HG02763 (cell line): ENCODE data around the gene ITLN1.
"Not testable (repeated sequence)": the region's sequence is repeated elsewhere in the genome, so short reads cannot be mapped to it uniquely, and the experiment has no call there.

ENCODE experiments used
- ATAC-seq: cut with Tn5 transposase; IDR thresholded peaks from one replicate; pipeline ENCODE4 v1.9.1; 2021; ENCODE audit warnings: mild to moderate bottlenecking, moderate library complexity; ENCODE audit not compliant: unreplicated experiment

ITLN1 gene

DNA sequence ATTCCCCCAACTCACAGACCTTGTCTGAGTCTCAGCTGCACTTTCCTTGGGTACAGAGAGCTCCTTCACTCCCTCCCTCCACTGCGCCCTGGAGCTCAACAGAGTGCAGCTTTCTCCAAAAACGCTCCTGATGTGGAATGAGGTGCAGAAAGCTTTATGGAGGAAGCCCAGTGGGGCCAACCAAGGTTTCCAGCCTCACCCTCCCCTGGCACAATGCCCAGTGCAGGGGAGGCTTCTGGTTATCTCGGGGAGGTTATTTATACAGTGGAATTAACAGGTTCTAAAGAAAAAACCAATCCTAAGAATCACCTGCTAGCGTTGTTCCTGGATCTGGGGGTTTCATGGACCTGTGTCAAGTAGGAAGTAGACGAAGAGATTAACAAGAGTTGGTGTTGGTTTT lies at the start of gene ITLN1:
ITLN1 (minus strand) TSS at position 139 of the 400 bp plus-strand sequence. CDS start 303 bp downstream, outside the sequence.
- ATAC-seq, result no peak

DNA sequence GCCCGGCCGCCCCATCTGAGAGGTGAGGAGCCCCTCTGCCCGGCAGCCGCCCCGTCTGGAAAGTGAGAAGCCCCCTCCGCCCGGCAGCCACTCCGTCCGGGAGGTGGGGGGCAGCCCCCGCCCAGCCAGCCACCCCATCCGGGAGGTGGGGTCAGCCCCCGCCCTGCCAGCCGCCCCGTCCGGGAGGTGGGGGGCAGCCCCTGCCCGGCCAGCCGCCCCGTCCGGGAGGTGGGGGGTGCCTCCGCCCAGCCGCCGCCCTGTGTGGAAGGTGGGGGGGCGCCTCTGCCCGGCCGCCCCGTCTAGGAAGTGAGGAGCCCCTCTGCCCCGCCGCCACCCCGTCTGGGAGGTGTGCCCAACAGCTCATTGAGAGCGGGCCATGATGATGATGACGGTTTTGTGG lies 48.3 kb upstream of the ITLN1 start:
- ATAC-seq, result not testable (repeated sequence)

DNA sequence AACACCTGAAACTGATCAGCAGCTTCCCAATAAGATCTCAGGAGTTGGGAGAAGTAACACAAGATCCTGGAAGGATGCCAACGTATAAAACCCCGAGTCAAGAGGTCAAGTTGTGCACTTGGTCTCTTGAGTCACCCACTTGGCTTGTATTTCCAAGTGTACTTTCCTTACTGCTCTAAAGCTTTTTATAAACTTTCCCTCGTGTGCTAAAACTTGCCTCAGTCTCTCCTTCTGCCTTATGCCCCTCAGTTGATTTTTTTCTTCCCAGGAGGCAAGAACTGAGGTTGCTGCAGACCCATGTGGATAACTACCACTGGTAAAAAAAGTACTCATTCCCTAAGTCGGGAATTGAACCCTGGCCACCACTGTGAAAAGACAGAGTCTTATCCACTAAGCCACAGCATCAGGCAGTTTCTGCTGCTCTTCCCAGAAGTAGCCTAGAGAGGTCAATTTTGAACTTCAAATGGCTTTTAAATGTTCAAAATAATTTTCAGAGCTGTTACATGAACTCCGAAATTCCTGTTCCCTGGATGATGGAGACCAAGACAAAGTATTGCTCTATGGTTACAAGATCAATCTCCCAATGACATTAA lies 40.8 kb upstream of the ITLN1 start:
- ATAC-seq, result no peak

DNA sequence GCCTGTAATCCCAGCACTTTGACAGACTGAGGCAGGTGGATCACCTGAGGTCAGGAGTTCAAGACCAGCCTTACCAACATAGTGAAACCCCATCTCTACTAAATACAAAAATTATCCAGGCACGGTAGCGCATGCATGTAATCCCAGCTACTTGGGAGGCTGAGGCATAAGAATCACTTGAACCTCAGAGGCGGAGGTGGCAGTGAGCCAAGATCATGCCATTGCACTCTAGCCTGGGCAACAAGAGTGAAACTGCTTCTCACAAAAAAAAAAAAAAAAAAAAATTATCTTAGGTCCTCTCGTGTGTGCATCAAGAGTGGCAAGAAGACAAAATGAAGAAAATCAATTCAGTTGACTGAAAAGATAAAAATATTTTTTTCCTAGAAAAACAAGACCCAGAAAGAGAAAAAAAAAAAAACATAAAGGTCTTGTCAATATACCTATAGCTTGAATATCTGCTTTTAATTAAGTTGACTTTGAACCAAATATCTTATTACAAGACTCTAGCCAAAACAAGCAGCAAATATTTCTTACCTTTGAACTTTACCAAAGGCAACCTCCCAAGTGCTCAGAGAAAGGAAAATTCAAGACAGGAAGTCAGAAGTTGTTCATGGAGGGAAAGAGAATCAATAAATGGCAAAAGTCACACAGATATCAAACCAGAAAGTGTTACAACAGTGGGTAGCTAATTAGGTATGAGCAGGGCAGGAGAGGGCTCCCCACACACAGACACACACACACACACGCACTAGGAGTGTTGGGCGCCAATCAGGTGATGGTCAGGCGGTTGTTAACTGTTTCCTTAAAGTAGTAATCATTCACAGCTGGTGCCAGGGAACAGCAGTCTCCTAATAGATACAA lies 40.0 kb upstream of the ITLN1 start:
- no peak for ATAC-seq

DNA sequence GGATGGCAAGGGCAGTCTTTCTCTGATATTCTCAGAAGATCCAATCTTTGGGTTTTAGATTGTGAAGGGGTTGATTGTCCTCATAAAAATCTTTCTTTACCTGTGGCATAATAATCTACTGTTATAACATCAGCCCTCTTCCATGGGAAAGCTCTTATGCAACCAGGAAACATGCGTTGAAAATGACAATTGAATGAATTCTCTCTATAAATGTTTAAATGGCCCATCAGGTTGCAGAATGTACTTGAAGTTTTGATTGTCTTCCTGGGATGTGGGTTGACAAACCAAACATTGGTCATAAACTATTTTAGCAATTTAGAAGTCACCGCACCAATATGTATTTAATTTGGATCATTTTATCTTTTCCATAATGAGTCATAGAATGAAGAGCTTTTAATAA lies 31.7 kb upstream of the ITLN1 start:
- ATAC-seq, result no peak

DNA sequence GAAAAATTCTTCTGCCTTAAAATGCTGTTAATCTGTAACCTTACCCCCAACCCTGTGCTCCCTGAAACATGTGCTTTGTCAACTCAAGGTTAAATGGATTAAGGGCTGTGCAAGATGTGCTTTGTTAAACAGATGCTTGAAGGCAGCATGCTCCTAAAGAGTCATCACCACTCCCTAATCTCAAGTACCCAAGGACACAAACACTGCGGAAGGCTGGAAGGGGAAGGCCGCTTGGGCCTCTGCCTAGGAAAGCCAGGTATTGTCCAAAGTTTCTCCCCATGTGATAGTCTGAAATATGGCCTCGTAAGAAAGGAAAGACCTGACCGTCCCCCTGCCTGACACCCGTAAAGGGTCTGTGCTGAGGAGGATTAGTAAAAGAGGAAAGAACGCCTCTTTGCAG lies 28.2 kb upstream of the ITLN1 start:
- not testable (repeated sequence) for ATAC-seq

DNA sequence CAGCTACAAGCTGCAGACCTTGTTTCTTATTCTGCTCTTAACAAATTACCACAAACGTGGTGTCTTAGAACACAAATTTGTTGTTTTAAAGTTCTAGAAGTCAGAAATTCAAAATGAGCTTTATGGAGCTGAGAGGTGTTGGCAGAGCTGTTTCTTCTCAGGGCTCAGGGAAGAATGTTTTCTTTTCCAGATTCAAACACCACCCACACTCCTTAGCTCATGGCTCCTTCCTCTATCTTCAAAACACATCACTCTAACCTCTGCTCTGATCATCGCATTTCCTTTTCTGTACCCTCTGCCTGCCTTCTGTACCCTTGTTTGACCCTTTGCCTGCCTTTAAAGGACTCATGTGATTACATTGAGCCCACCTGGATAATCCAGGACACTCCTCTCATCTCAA lies 26.9 kb upstream of the ITLN1 start:
- no peak for ATAC-seq

DNA sequence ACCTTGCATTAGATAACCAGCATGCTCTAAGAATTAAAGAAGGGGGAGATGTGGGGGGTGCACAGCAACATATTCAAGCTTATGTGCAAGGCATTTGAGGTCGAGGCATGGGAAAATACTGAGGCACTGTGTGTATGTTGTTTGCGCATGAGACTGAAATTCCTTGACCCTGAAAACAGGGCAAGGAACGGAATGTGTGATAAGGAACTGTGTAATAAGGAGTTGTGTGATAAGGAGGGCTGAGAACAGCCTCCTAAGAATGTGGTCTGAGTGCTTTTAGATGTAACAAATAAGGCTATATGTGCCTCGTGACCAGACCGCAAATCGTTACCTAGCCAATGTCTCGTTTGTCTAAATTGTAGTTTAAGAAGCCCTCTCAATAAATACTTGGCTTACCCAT lies 26.5 kb upstream of the ITLN1 start:
- no peak for ATAC-seq

DNA sequence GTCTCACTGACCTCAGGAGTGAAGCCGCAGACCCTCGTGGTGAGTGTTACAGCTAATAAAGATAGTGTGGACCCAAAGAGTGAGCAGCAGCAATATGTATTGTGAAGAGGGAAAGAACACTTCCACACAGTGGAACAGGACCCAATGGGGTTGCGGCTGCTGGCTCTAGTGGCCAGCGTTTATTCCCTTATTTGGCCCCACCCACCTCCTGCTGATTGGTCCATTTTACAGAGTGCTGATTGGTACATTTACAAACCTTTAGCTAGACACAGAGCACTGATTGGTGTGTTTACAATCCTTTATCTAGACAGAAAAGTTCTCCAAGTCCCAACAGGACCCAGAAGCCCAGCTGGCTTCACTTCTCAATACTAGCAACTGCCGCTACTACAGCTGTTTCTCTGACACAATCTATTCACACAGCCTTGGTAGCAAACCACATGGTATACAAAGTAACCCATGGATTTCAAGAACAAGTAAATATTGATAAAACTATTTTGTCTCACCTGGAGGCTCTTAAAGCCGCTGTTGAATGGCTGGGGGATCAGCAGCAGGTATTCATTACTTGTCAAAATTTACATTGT lies 25.3 kb upstream of the ITLN1 start:
- ATAC-seq, result no peak

DNA sequence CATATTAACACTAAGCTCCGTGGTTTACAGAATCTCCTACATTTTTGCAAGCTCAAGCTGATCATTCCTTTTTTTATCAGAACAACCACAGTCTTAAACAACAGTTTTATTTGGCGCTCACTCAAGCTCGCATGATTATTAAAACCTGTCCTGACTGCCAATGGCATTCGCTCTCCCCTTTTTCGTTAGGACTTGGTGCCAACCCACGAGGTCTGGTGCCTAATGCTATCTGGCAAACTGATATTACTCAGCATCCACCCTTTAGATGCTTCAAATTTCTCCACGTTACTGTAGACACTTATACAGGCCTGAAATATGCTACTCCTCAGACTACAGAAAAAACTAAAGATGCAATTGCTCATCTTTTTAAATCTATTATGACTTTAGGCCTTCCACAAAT lies 23.0 kb upstream of the ITLN1 start:
- no peak for ATAC-seq

DNA sequence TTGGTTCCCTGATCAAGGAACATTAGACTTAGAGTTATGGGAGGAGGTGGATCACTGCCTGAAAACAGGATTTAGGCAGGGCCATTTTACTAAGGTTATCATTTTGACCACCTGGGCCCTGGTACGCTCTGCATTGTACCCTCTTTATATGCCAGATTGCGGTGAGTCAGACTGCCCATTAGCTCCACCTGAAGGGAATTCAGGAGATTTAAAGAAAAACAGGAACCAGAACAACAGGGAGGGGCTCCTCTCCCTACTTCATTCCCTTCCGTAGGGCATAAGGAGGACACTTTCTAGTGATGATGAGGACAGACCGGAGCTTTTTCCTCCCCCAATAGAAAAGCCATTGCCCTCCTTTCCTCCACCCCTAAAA lies 20.6 kb upstream of the ITLN1 start:
- no peak for ATAC-seq

DNA sequence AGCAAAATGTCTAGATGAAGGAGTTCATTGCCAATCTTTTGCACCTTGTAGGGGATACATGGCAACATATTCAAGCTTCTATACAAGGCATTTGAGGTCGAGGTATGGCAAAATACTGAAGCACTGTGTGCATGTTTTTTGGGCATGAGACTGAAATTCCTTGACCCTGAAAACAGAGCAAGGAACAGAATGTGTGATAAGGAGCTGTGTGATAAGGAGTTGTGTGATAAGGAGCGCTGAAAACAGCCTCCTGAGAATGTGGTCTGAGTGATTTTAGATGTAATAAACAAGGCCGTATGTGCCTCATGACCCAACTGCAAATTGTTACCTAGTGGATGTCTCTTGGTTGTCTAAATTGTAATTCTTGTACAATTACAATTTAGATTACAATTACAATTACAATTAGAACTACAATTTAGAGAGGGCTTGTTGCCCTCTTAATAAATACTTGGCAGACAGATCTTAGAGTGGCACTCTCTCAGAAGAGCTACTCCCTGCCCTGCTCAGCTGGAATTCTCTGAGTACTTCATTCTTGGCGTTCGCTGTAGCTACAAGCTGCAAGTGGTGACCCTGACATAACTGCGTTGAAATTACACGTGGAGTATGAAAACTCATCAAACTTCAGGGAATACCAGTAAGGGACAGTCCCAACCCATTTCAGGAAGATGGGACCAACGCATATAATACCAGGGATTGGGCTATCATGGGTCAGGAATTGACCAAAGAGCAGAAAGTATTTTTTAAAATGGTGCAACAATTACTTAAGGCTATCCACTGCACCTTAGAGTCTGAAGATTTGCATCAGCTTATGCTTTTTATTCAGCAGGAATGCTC lies 20.0 kb upstream of the ITLN1 start:
- no peak for ATAC-seq

DNA sequence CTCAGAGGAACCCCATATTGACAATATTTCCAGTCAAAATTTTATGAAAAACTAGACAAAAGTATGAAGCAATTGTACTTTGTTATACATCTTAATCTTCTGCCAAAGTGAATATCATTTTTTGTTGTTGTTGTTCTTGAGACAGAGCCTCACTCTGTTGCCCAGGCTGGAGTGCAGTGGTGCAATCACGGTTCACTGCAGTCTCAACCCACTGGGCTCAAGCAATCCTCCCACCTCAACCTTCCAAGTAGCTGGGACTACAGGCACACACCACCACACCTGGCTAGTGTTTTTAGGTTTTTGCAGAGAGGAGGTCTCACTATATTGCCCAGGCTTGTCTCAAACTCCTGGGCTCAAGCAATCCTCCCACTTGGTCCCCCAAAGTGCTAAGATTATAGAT lies 17.3 kb upstream of the ITLN1 start:
- not testable (repeated sequence) for ATAC-seq

DNA sequence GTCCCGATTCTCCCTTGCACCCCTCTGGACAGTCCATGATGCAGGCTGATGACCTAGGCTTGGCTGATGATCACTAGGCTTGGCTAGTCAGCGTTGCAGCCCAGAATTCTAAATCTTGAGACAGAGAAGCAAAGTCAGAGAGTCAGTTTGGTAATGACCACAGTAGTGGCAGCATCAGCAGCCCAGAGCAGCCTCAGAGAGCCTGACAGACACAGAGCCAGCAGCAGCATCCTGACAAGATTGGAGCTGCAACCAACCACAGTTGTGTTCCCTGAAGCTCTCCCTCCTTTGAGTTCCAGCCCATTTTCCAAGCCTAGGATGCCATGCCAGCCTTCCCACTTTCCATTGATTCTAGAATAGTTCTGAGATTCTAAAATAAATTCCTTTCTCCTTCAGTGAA lies 16.8 kb upstream of the ITLN1 start:
- no peak for ATAC-seq

DNA sequence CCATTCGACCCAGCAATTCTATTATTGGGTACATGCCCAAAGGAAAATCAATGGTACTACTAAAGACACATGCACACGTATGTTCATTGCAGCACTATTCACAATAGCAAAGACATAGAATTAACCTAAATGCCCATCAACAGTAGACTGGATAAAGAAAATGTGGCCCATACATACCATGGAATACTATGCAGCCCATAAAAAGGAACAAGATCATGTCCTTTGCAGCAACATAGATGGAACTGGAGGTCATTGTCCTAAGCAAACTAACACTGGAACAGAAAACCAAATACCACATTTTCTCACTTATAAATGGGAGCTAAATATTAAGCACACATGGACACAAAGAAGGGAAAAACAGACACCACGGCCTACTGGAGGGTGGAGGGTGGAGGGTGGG lies 15.7 kb upstream of the ITLN1 start:
- ATAC-seq, result not testable (repeated sequence)

DNA sequence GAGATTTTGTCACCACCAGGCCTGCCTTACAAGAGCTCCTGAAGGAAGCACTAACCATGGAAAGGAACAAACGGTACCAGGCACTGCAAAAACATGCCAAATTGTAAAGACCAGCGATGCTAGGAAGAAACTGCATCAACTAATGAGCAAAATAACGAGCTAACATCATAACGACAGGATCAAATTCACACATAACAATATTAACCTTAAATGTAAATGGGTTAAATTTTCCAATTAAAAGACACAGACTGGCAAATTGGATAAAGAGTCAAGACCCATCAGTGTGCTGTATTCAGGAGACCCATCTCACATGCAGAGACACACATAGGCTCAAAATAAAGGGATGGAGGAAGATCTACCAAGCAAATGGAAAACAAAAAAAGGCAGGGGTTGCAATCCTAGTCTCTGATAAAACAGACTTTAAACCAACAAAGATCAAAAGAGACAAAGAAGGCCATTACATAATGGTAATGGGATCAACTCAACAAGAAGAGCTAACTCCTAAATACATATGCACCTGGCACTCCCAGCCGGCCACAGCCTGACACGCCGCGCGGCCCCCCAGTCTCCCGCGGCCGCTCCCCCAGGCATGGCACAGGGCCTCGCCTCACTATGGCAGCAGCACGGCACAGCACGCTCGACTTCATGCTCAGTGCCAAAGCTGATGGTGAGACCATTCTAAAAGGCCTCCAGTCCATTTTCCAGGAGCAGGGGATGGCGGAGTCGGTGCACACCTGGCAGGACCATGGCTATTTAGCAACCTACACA lies 9.6 kb upstream of the ITLN1 start:
- ATAC-seq, result not testable (repeated sequence)

DNA sequence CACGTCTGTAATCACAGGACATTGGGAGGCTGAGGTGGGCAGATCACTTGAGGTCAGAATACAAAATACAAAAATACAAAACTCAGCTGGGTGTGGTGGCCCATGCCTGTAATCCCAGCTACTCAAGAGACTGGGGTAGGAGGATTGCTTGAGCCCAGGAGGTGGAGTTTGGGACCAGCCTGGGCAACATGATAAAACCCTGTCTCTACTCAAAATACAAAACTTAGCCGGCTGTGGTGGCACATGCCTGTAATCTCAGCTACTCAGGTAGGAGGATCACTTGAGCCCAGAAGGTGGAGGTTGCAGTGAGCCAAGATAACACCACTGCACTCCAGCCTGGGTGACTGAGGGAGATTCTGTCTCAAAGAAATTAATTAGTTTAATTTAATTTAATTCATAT lies 6.5 kb upstream of the ITLN1 start:
- no peak for ATAC-seq

DNA sequence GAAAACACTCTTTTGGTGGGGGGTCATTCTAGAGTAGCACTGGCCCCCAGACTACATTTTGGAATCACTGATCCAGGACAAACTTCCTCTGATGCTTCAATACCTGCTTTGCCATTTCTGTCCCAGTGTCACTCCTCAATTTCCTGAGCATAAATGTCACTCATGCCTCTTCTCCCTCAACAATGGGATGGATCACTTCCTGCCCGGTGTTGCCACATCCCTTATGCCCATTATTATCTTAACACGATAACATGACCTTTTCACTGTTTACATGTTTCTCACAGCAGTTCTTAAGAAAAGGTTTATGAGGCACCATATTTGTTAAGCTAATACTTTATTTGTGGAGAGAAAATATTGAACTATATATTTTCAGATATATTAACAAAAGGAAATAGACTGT lies 3.9 kb upstream of the ITLN1 start:
- no peak for ATAC-seq

DNA sequence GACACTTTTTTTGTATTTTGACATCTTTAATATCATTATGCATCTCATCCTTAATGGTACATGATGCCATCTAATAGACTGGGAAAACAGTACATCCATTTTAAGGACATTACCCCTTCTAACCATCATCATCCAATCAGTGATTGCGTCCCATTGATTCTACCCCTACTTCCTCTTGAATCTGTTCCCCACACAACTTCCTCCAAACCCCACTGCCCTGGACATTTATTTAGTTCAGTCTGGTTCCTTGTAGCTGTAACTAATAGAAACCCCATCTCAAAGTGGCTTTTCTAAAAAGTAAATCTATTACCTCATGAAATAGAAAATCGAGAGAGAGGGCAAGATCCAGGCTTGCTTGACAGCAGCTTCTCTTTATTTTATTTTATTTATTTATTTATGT lies 2.1 kb upstream of the ITLN1 start:
- ATAC-seq, result no peak

DNA sequence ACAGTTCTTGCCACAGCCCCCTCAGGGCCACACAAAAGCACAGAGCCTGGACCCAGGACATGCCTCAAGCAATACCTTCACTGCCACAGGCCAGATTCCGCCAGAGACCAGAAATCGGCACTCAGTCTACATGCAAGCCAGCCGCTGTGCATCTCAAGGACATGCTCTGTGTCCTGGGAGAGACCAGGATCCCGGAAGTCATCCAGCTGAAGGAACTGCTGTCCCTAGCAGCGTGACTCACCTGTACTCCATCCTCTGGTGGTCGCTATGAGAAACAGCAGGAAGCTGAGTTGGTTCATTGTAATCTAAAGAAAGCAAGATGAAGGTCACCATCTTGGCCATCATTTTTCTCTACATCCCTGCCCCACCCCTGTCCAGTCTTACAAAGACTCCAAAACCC lies 401 bp downstream of the ITLN1 start:
- ATAC-seq, result no peak
